ENCODE results near the gene NPAS1.
A peak's percentile ranks its signal among the peaks of the same experiment; 100 is the strongest.
"Not testable (repeated sequence)": the region's sequence is repeated elsewhere in the genome, so short reads cannot be mapped to it uniquely, and the experiment has no call there.

Gene NPAS1

DNA sequence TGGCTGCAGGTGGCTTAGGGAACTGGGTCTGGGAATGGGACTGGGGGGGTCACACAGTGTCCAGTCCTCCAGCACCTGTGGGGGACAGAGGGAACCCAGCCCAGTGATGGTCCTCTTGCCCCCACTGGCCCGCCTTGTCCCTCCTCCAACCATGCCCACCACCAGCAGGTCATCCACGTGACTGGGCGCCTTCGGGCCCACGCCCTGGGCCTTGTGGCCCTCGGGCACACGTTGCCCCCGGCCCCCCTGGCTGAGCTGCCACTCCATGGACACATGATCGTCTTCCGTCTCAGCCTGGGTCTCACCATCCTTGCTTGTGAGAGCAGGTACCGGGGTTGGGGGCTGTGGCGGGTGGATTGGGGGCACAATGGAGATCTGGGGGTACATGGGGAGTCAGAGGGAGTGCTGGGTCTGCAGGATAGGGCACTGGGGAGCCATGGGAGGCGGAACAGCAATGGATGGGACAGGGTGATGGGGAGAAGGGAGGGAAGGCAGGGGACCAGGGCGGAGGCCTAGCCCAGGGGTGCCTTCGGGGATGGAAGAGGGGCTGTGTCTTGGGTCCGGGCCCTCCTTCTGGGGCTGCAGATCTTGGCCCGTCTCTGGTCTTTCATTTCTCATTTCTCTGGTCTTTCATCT, 19.7 kb downstream of the NPAS1 start:
- Histone ChIP-seq H3K27ac (no peak overlapping the region), H4K20me1 (peaks cover 0 to 23% (median 0%) of the 10 kb centered on the region in 11 experiments; a peak in 6 of 22 replicates), H3K9me3 (replicated peaks in 1 of 11) (no peaks in the 10 kb centered on the region), H3K36me3 (peaks cover 0 to 28% (median 13%) of the 10 kb centered on the region in 11 experiments; a peak in 16 of 22 replicates), H3K4me1 (peaks cover 15 to 22% (median 19%) of the 10 kb centered on the region in 10 experiments), H3K9ac (no peak overlapping the region), H3K4me2 (no peak overlapping the region), H3K27me3 (peaks cover 0 to 9% (median 0%) of the 10 kb centered on the region in 11 experiments; a peak in 6 of 22 replicates), H3K4me3 (no peak overlapping the region)
- no peak for TF ChIP-seq Cebpa-rat (IDR thresholded peaks at IDR 0.05)

DNA sequence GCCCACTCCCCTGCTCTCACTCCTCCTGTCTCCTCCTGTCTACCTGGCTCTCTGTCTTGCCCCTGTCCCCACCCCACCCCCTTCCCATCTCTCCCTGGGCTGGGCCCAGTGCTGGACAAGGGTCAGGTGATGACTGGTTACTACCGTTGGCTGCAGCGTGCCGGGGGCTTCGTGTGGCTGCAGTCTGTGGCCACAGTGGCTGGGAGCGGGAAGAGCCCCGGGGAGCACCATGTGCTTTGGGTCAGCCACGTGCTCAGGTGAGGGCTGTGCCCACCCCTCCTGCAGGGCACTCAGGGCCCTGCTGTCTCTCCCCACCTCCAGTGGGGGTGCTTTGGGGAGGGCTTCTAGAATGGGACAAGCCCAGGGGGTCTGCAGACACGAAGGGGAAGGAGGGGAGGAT, 21.2 kb downstream of the NPAS1 start:
- TF ChIP-seq Cebpa-rat (IDR thresholded peaks at IDR 0.05): no peak
- no peak overlapping the region for H3K4me2 ChIP-seq
- peaks cover 4 to 42% (median 24%) of the 10 kb centered on the region in 11 experiments; a peak in 19 of 22 replicates for H3K36me3 ChIP-seq
- no peak overlapping the region for H3K9ac ChIP-seq
- peaks cover 0 to 37% (median 6%) of the 10 kb centered on the region in 11 experiments; a peak in 9 of 22 replicates for H4K20me1 ChIP-seq
- no peaks in the 10 kb centered on the region for H3K27me3 ChIP-seq
- H3K9me3 ChIP-seq (replicated peaks in 1 of 11): no peaks in the 10 kb centered on the region
- H3K27ac ChIP-seq: no peak overlapping the region
- H3K4me1 ChIP-seq: peaks cover 6 to 11% (median 9%) of the 10 kb centered on the region in 10 experiments; a peak in 19 of 20 replicates
- H3K4me3 ChIP-seq: no peak overlapping the region

DNA sequence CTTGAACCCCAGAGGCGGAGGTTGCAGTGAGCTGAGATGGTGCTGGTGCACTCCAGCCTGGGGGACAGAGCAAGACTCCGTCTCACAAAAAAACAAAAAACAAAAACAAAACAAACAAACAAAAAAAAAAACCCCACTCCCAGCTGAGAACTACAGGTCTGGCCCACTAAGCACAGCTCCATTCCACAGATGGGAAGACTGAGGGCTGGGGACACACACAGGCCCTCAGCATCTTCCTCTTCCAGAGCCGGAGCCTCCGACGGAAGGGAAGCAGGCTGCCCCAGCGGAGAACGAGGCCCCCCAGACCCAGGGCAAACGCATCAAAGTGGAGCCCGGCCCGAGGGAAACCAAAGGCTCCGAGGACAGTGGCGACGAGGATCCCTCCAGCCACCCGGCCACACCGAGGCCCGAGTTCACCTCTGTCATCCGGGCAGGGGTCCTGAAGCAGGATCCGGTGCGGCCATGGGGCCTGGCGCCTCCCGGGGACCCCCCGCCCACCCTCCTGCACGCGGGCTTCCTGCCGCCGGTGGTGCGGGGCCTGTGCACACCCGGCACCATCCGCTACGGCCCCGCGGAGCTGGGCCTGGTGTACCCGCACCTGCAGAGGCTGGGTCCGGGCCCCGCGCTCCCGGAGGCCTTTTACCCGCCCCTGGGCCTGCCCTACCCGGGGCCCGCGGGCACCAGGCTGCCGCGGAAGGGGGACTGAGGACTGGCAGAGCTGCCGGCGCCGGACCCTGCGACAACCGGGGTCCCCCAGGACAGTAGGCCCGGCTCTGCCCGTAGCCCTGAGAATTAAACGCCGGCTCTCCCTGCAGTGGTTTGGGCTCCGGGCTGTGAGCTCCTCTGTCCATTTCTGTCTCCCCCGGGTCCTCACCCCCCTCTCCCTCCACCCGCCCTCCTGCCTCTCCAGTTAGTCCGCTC, 25.6 kb downstream of the NPAS1 start:
- Histone ChIP-seq H3K36me3 (peaks cover 4 to 49% (median 28%) of the 10 kb centered on the region in 11 experiments; a peak in 19 of 22 replicates), H4K20me1 (peaks cover 0 to 55% (median 15%) of the 10 kb centered on the region in 11 experiments; a peak in 10 of 22 replicates), H3K27ac (no peak overlapping the region), H3K9ac (no peak overlapping the region), H3K4me3 (no peak overlapping the region), H3K27me3 (no peaks in the 10 kb centered on the region), H3K4me1 (peaks cover 12 to 20% (median 14%) of the 10 kb centered on the region in 10 experiments; a peak in 18 of 20 replicates), H3K4me2 (no peak overlapping the region), H3K9me3 (replicated peaks in 1 of 11) (peaks cover 0 to 10% (median 6%) of the 10 kb centered on the region in 11 experiments; a peak in 11 of 22 replicates)
- TF ChIP-seq Cebpa-rat (IDR thresholded peaks at IDR 0.05): no peak

DNA sequence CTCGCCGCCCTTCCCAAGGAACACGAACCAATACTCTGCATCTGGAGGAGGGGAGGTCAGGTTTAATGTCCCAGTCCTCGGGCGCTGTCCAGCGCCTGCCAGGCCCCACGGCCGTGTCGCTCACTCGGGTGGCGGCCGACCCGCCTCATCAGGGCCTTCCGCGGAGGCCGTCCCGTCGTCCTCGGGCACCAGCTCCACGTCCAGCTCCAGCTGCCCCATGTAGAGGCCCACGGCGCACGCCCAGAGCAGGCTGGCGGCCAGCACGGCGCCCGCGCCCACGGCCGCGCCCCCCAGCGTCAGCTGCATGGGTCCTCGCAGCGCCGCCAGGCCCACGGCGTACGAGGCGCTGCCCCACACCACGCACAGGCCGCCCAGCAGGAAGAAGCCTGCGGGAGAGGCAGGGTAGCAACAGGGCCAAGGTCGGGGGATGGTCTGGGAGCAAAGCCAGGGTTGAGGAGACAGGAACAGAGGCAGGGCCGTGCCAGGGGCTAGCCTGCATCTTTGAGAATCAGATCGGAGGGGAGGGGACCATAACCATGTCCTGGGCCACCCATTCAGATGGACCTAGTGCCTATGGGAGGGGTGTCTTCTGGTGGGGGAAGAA, 26.3 kb downstream of the NPAS1 start:
- H3K4me3 ChIP-seq: no peak overlapping the region
- H3K27ac ChIP-seq: no peak overlapping the region
- no peaks in the 10 kb centered on the region for H3K27me3 ChIP-seq
- H4K20me1 ChIP-seq: peaks cover 0 to 55% (median 15%) of the 10 kb centered on the region in 11 experiments; a peak in 10 of 22 replicates
- TF ChIP-seq Cebpa-rat (IDR thresholded peaks at IDR 0.05): no peak
- H3K4me2 ChIP-seq: peak overlapping the region in 3 of 11 experiments; percentile 70 to 79 (median 76); a peak in 2 of 22 replicates
- H3K9me3 ChIP-seq (replicated peaks in 1 of 11): peaks cover 0 to 10% (median 6%) of the 10 kb centered on the region in 11 experiments; a peak in 11 of 22 replicates
- H3K4me1 ChIP-seq: peaks cover 12 to 20% (median 14%) of the 10 kb centered on the region in 10 experiments; a peak in 18 of 20 replicates
- H3K36me3 ChIP-seq: peaks cover 4 to 49% (median 26%) of the 10 kb centered on the region in 11 experiments; a peak in 19 of 22 replicates
- H3K9ac ChIP-seq: no peak overlapping the region

DNA sequence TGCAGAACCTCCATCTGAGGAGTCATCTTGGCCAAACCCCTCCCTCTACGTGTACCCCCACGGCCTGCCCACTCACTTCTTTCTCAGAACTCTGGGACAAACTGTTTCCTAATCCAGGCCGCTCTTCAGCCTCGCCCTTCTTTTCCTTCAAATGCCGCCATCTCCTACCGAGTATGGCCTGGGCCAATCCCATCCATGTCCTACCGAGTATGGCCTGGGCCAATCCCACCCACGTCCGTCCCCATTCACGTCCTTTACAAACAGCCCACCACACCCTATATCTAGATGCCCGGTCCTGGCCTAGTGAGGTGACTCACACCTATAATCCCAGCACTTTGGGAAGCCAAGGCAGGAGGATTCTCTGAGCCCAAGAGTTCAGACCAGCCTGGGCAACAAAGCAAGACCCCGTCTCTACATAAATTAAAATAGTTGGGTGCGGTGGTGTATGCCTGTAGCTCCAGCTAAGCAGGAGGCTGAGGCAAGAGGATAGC, 27.7 kb downstream of the NPAS1 start:
- H3K27me3 ChIP-seq: no peaks in the 10 kb centered on the region
- no peak overlapping the region for H3K9ac ChIP-seq
- H3K36me3 ChIP-seq: peaks cover 4 to 45% (median 25%) of the 10 kb centered on the region in 11 experiments; a peak in 19 of 22 replicates
- H3K4me3 ChIP-seq: peak overlapping the region; percentile 78 to 98 (median 92)
- peak overlapping the region; percentile 70 to 88 (median 79) for H3K4me2 ChIP-seq
- no peak overlapping the region for H3K27ac ChIP-seq
- TF ChIP-seq Cebpa-rat (IDR thresholded peaks at IDR 0.05): no peak
- H3K4me1 ChIP-seq: peaks cover 12 to 20% (median 14%) of the 10 kb centered on the region in 10 experiments; a peak in 18 of 20 replicates
- peaks cover 0 to 10% (median 6%) of the 10 kb centered on the region in 11 experiments; a peak in 11 of 22 replicates for H3K9me3 ChIP-seq (replicated peaks in 1 of 11)
- peaks cover 0 to 51% (median 15%) of the 10 kb centered on the region in 11 experiments; a peak in 10 of 22 replicates for H4K20me1 ChIP-seq

DNA sequence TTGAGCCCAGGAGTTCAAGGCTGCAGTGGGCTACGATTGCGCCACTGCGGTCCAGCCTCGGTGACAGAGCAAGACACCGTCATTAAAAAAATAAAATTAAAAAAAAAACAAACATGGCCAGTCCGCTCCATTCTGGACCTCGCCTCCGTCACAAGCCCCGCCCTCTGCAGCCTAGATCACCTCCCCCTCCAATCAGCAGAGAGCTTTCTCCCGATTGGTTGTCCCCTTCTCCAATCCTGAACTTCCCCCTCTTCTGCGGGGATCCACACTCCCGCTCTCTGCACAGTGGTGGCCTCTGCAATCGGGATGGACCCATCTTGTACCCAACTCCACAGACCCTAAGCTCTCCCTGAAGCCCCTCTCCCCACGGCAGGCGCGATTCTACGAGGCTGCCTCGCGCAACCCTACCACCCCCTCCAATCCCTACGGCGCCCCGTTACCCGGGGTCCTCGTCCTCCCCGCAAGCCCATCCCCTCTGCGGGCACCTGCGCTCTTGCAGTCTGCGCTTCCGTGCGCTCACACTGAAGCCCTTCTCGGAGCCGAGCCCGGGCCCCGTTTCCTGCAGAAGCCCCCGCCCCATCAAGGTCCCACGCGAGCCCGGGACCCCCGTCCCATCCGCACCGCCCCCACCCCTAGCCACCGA, 28.2 kb downstream of the NPAS1 start:
- peak overlapping the region; percentile 70 to 88 (median 79) for H3K4me2 ChIP-seq
- H3K9me3 ChIP-seq (replicated peaks in 1 of 11): peaks cover 0 to 10% (median 6%) of the 10 kb centered on the region in 11 experiments; a peak in 11 of 22 replicates
- H4K20me1 ChIP-seq: peaks cover 0 to 45% (median 15%) of the 10 kb centered on the region in 11 experiments; a peak in 8 of 22 replicates
- peak in 1 of 11 experiments; percentile 37; a peak in 1 of 22 replicates for TF ChIP-seq Cebpa-rat (IDR thresholded peaks at IDR 0.05)
- peaks cover 0 to 40% (median 25%) of the 10 kb centered on the region in 11 experiments; a peak in 18 of 22 replicates for H3K36me3 ChIP-seq
- peak overlapping the region; percentile 77 to 87 (median 81) for H3K9ac ChIP-seq
- peak overlapping the region in 10 of 11 experiments; percentile 59 to 83 (median 76); a peak in 20 of 22 replicates for H3K27ac ChIP-seq
- peaks cover 12 to 20% (median 14%) of the 10 kb centered on the region in 10 experiments; a peak in 18 of 20 replicates for H3K4me1 ChIP-seq
- peak overlapping the region; percentile 78 to 98 (median 92) for H3K4me3 ChIP-seq
- H3K27me3 ChIP-seq: no peaks in the 10 kb centered on the region

DNA sequence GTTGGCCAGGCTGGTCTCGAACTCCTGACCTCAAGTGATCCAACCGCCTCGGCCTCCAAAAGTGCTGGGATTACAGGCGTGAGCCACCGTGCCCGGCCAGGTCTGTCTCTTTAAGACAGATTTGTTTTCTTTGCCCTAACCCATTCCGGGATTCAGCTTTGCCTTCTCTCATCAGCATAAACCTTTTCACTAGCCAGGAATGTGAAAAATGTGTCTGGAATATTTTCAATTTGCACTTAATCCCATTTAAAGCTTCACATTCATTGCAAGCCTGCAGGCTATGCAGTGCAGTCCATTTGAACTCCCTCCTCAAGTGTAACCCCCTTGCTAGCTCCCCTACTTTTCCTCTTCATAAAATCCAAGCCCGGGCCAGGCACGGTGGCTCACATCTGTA, 29.7 kb downstream of the NPAS1 start:
- peaks cover 0 to 10% (median 6%) of the 10 kb centered on the region in 11 experiments; a peak in 11 of 22 replicates for H3K9me3 ChIP-seq (replicated peaks in 1 of 11)
- peaks cover 0 to 28% (median 20%) of the 10 kb centered on the region in 11 experiments; a peak in 18 of 22 replicates for H3K36me3 ChIP-seq
- peaks cover 0 to 32% (median 15%) of the 10 kb centered on the region in 11 experiments; a peak in 8 of 22 replicates for H4K20me1 ChIP-seq
- H3K4me1 ChIP-seq: peaks cover 12 to 20% (median 14%) of the 10 kb centered on the region in 10 experiments; a peak in 18 of 20 replicates
- no peaks in the 10 kb centered on the region for H3K27me3 ChIP-seq
- no peak overlapping the region for H3K9ac ChIP-seq
- H3K4me2 ChIP-seq: peak overlapping the region in 9 of 11 experiments; percentile 29 to 54 (median 39); a peak in 8 of 22 replicates
- no peak for TF ChIP-seq Cebpa-rat (IDR thresholded peaks at IDR 0.05)
- H3K4me3 ChIP-seq: peak overlapping the region in 5 of 10 experiments; percentile 35 to 93 (median 89); a peak in 2 of 20 replicates
- H3K27ac ChIP-seq: no peak overlapping the region

DNA sequence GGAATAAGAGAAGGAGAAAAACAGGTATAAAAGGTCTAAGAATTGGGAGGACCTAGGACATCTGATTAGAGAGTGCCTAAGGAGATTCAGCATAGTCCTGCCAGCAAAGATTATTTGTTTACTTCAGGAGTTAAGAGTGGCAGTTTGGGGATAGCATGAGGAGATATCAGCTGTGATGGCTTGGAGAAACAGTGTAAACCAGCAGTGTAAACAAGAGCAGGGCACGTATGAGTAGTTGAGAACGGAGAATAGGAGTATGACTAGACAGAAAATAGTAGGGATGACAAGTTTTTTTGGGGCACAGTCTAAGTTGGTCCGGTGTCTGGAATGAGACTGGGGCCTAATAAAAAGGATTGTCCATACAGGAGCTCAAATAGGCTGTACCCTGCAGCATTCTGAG, 30.9 kb downstream of the NPAS1 start:
- H3K4me1 ChIP-seq: peaks cover 12 to 20% (median 14%) of the 10 kb centered on the region in 10 experiments; a peak in 18 of 20 replicates
- H3K4me3 ChIP-seq; H3K27ac ChIP-seq; H3K9me3 ChIP-seq (replicated peaks in 1 of 11); H3K4me2 ChIP-seq; H3K27me3 ChIP-seq; H3K9ac ChIP-seq: not testable (repeated sequence)
- peaks cover 0 to 21% (median 12%) of the 10 kb centered on the region in 11 experiments; a peak in 7 of 22 replicates for H4K20me1 ChIP-seq
- H3K36me3 ChIP-seq: peaks cover 0 to 16% (median 10%) of the 10 kb centered on the region in 11 experiments; a peak in 14 of 22 replicates
